GM18520 (cell line): ENCODE data around the gene INTS7.
"Not testable (repeated sequence)": the region's sequence is repeated elsewhere in the genome, so short reads cannot be mapped to it uniquely, and the experiment has no call there.

Experiments used
- ATAC-seq: cut with Tn5 transposase; IDR thresholded peaks from one replicate; pipeline ENCODE4 v1.9.1; 2021; ENCODE audit not compliant: unreplicated experiment

INTS7 gene

GRCh38 chr1:212039622-212040021, 4.3 kb upstream of the INTS7 start:
- ATAC-seq: no peak

- ATAC-seq: no peak
Observed at GRCh38 chr1:212037900-212038299, 2.5 kb upstream of the INTS7 start.

GRCh38 chr1:212035835-212036605, 663 bp upstream of the INTS7 start:
- ATAC-seq: peak; percentile 0

- peak; percentile 6 for ATAC-seq
Observed at GRCh38 chr1:212034516-212035122, 738 bp downstream of the INTS7 start.

- no peak for ATAC-seq
Observed at GRCh38 chr1:212030936-212031528, 4.3 kb downstream of the INTS7 start.

GRCh38 chr1:212027727-212028126, 7.6 kb downstream of the INTS7 start:
- not testable (repeated sequence) for ATAC-seq

- ATAC-seq: no peak
Observed at GRCh38 chr1:212024469-212025149, 10.7 kb downstream of the INTS7 start.

GRCh38 chr1:212022908-212023307, 12.4 kb downstream of the INTS7 start:
- not testable (repeated sequence) for ATAC-seq

- no peak for ATAC-seq
Observed at GRCh38 chr1:212021563-212021962, 13.8 kb downstream of the INTS7 start.

GRCh38 chr1:212020975-212021374, 14.4 kb downstream of the INTS7 start:
- no peak for ATAC-seq

GRCh38 chr1:212013672-212014071, 21.7 kb downstream of the INTS7 start:
- ATAC-seq: no peak

- ATAC-seq: peak; percentile 93
Observed at GRCh38 chr1:212012034-212012740, 23.2 kb downstream of the INTS7 start.

- no peak for ATAC-seq
Observed at GRCh38 chr1:212010004-212010403, 25.4 kb downstream of the INTS7 start.

GRCh38 chr1:212009561-212009960, 25.8 kb downstream of the INTS7 start:
- no peak for ATAC-seq

GRCh38 chr1:212007886-212008285, 27.5 kb downstream of the INTS7 start:
- ATAC-seq: no peak

- ATAC-seq: no peak
Observed at GRCh38 chr1:212007178-212007577, 28.2 kb downstream of the INTS7 start.

GRCh38 chr1:212004895-212005608, 30.3 kb downstream of the INTS7 start:
- no peak for ATAC-seq

- no peak for ATAC-seq
Observed at GRCh38 chr1:212002536-212002935, 32.8 kb downstream of the INTS7 start.

GRCh38 chr1:211997426-211997825, 37.9 kb downstream of the INTS7 start:
- ATAC-seq: not testable (repeated sequence)

GRCh38 chr1:211991695-211992094, 43.7 kb downstream of the INTS7 start:
- no peak for ATAC-seq
